Activated T-helper 1 cell treated with anti-CD3 and anti-CD28 coated beads, Interleukin-12 subunit alpha, Interleukin-12 subunit beta, Interleukin-2, Interleukin-4 antibody, amounts not matched to agents 30 ng/mL and 10 ng/mL and 1 ng/mL, durations not matched to agents 14 hours and 24 hours and 36 hours (primary cell): ENCODE measurements around the gene SERHL2. TPM values are rescaled to one million over a fixed set of nuclear protein-coding genes. Genes with fewer than 3 reads are reported as not detected.
"Not testable (repeated sequence)": the region's sequence is repeated elsewhere in the genome, so short reads cannot be mapped to it uniquely, and the experiment has no call there.

Experiments used
- DNase-seq: peaks from one replicate; pipeline ENCODE4 v3.0.0; 2021; ENCODE audit warnings: low spot score
- H3K27ac Mint-ChIP-seq: one replicate; pipeline ENCODE4 v1.8.0; 2021; ENCODE audit warnings: mild to moderate bottlenecking, mixed read lengths
- H3K27me3 Mint-ChIP-seq: one replicate; pipeline ENCODE4 v1.8.0; 2022; ENCODE audit warnings: mild to moderate bottlenecking, moderate library complexity, mixed read lengths; ENCODE audit not compliant: insufficient read depth
- H3K36me3 Mint-ChIP-seq: one replicate; pipeline ENCODE4 v1.8.0; 2021; ENCODE audit warnings: low read depth, mixed read lengths
- H3K4me1 Mint-ChIP-seq: one replicate; pipeline ENCODE4 v1.8.0; 2021; ENCODE audit warnings: low read depth, mixed read lengths
- H3K4me3 Mint-ChIP-seq: one replicate; pipeline ENCODE4 v1.8.0; 2021; ENCODE audit warnings: mild to moderate bottlenecking, moderate library complexity, mixed read lengths
- H3K9me3 Mint-ChIP-seq: one replicate; pipeline ENCODE4 v1.8.0; 2021; ENCODE audit warnings: mixed read lengths
- intact Hi-C: fragments of 100-400 bp; cut with micrococcal nuclease; formaldehyde crosslinking; loops from one replicate; pipeline ENCODE4 v1.15.1; 2024
- total RNA-seq: library from RNA; stranded (reverse); gene quantifications from 2 replicates; pipeline ENCODE4 v1.2.3, GENCODE V29; 2022

SERHL2 gene
- total RNA-seq, 1 donor from 2014 or later, result 2.1 TPM

GRCh38 chr22:42608136-42608822 lies 54.5 kb downstream of the SERHL2 start:
- peak overlapping the region; percentile 23 for H3K27ac Mint-ChIP-seq
- peaks cover 29% of the 10 kb centered on the region for H3K36me3 Mint-ChIP-seq
- peaks cover 26% of the 10 kb centered on the region for H3K4me1 Mint-ChIP-seq
- no peak overlapping the region for H3K4me3 Mint-ChIP-seq
- H3K9me3 Mint-ChIP-seq, result no peaks in the 10 kb centered on the region
- intact Hi-C loops, result no loop called here
- H3K27me3 Mint-ChIP-seq, result no peaks in the 10 kb centered on the region
- DNase-seq, result no peak

DNA sequence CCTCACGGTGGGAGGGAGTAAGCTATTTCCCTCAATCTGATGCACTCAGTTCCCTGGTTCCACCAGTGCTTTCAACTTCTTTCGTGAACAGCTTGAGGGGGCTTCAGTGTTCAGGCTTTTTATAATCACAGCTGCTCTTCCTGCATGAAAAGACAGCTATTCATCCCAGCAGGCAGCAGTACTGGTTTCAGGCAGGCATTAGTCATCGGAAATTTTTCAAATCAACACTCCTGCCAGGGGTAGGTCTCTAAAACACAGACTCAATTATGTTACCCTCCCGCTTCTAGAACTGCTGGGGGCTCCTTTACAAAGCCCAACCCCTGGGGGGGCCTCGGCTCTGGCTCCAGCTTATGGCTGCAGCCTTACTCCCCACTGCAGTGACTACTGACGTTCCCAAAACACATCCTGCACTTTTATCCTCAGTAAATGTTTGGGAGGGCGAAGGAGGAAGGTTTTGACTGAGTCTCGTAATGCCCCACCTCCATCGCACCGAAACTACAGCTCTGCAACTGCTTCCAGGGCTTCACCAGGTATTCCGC lies 55.1 kb downstream of the SERHL2 start:
- DNase-seq, result no peak
- no peaks in the 10 kb centered on the region for H3K9me3 Mint-ChIP-seq
- intact Hi-C loops, result no loop called here
- H3K4me1 Mint-ChIP-seq, result peaks cover 27% of the 10 kb centered on the region
- no peak overlapping the region for H3K4me3 Mint-ChIP-seq
- no peaks in the 10 kb centered on the region for H3K27me3 Mint-ChIP-seq
- H3K27ac Mint-ChIP-seq, result peak overlapping the region; percentile 23
- H3K36me3 Mint-ChIP-seq, result peaks cover 31% of the 10 kb centered on the region

DNA sequence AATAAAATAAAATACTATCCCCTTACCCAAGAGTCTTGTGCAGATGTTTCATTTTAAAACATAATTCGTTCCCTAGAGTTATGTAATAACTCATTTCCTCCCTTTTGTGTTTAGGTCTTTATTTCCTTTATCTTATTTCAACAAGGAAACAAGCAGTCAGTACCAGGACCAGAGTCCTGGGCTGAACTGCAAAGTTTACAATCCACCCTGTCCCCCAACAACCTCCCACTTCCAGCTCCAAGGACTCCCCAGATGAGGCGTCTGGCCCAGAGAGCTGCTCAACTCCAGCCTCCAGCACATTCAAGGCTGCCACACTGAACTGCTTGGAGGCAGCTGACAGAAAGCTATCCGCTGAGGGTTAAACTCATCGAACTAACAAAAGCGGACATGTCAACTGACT lies 56.4 kb downstream of the SERHL2 start:
- H3K4me3 Mint-ChIP-seq, result no peak overlapping the region
- H3K9me3 Mint-ChIP-seq, result no peaks in the 10 kb centered on the region
- H3K36me3 Mint-ChIP-seq, result peaks cover 28% of the 10 kb centered on the region
- peaks cover 30% of the 10 kb centered on the region for H3K4me1 Mint-ChIP-seq
- no peaks in the 10 kb centered on the region for H3K27me3 Mint-ChIP-seq
- DNase-seq, result no peak
- H3K27ac Mint-ChIP-seq, result no peak overlapping the region
- intact Hi-C loops, result loop anchor here (5.0 kb wide), 1 partner anchor 108 kb away; no protein-coding TSS in a partner anchor

- H3K27ac Mint-ChIP-seq, result no peak overlapping the region
- H3K4me1 Mint-ChIP-seq, result peaks cover 38% of the 10 kb centered on the region
- H3K9me3 Mint-ChIP-seq, result no peaks in the 10 kb centered on the region
- H3K36me3 Mint-ChIP-seq, result peaks cover 26% of the 10 kb centered on the region
- intact Hi-C loops, result loop anchor here (5.0 kb wide), 1 partner anchor 109 kb away; no protein-coding TSS in a partner anchor
- H3K27me3 Mint-ChIP-seq, result no peaks in the 10 kb centered on the region
- no peak for DNase-seq
- peak overlapping the region; percentile 20 for H3K4me3 Mint-ChIP-seq
These were observed 57.3 kb downstream of the SERHL2 start for GRCh38 chr22:42611051-42611450.

GRCh38 chr22:42612336-42612735 lies 58.6 kb downstream of the SERHL2 start:
- peaks cover 38% of the 10 kb centered on the region for H3K4me1 Mint-ChIP-seq
- H3K9me3 Mint-ChIP-seq, result no peaks in the 10 kb centered on the region
- H3K4me3 Mint-ChIP-seq, result peak overlapping the region; percentile 3
- H3K27ac Mint-ChIP-seq, result peak overlapping the region; percentile 42
- peaks cover 24% of the 10 kb centered on the region for H3K36me3 Mint-ChIP-seq
- no peak for DNase-seq
- no peaks in the 10 kb centered on the region for H3K27me3 Mint-ChIP-seq
- intact Hi-C loops, result loop anchor here (5.0 kb wide), 1 partner anchor 110 kb away; no protein-coding TSS in a partner anchor

GRCh38 chr22:42613872-42614301 lies 60.1 kb downstream of the SERHL2 start:
- H3K4me1 Mint-ChIP-seq, result peaks cover 33% of the 10 kb centered on the region
- H3K27me3 Mint-ChIP-seq, result no peaks in the 10 kb centered on the region
- DNase-seq, result no peak
- H3K9me3 Mint-ChIP-seq, result no peaks in the 10 kb centered on the region
- intact Hi-C loops, result loop anchor here (2.0 to 5.0 kb wide), 3 partner anchors 112 to 543 kb away; partner anchors contain the start of genes NAGA and TTLL1
- peaks cover 24% of the 10 kb centered on the region for H3K36me3 Mint-ChIP-seq
- H3K4me3 Mint-ChIP-seq, result peak overlapping the region; percentile 92
- peak overlapping the region; percentile 97 for H3K27ac Mint-ChIP-seq

DNA sequence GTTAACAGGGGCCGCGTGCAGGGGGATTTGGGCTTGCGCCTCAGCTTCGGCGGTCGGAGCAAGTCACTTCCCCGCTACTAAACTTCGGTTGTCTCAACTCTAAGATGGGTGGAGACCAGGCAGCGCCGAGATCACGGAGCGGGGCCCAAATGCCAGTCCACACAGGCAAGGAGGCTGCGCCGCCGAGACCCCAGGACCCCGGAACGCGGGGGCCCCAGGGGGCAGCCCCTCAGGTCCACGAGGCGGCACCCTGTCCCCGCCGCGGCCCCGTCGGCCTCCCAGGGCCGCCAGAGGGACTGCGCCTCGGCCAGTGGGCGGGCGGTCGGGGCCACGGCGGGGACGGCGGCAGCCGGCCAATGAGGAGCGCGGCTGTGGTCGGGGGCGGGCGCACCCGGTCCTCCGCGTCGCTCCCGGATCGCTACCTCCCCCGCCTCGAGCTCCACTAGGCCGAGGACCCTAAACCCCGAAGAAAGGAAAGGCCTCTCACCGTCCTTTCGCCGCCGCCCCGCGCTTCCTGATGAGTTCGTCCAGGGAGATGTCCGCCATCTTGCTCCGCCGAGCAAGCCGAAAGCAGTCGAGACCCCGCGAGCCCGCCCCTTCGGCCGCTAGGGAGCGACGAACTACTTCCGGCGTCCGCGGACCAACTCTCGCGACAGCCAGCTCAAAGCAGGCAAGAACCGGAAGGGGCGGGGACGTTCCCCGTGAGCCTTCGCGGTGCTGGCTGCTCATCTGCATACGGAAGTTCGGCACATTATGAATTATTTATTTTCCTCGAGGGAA lies 60.7 kb downstream of the SERHL2 start, which contains the start of gene POLDIP3:
POLDIP3 (minus strand) TSS at position 572 of the 780 bp plus-strand sequence; CDS start at position 546, 26 bp downstream.
- H3K4me3 Mint-ChIP-seq, result peak within 1 kb of the TSS; percentile 92
- peaks cover 33% of the 10 kb centered on the region for H3K4me1 Mint-ChIP-seq
- no peaks in the 10 kb centered on the region for H3K27me3 Mint-ChIP-seq
- intact Hi-C loops, result loop anchor here (1.0 to 5.0 kb wide), 8 partner anchors 32 to 544 kb away; partner anchors contain the start of genes CYB5R3, NAGA, NDUFA6 and PACSIN2
- peak; percentile 98 for DNase-seq
- no peaks in the 10 kb centered on the region for H3K9me3 Mint-ChIP-seq
- H3K27ac Mint-ChIP-seq, result peak within 1 kb of the TSS; percentile 98
- H3K36me3 Mint-ChIP-seq, result peaks cover 22% of the 10 kb centered on the region

- H3K36me3 Mint-ChIP-seq, result peaks cover 19% of the 10 kb centered on the region
These were observed 61.5 kb downstream of the SERHL2 start for GRCh38 chr22:42615092-42615859.

GRCh38 chr22:42615860-42616175 lies 62.1 kb downstream of the SERHL2 start:
- Mint-ChIP-seq H3K4me1 (peaks cover 26% of the 10 kb centered on the region), H3K4me3 (peak overlapping the region; percentile 92), H3K27ac (peak overlapping the region; percentile 98), H3K36me3 (peaks cover 19% of the 10 kb centered on the region)
- H3K9me3 Mint-ChIP-seq, H3K27me3 Mint-ChIP-seq, DNase-seq: not testable (repeated sequence)
- intact Hi-C loops, result loop anchor here (1.0 to 2.0 kb wide), 7 partner anchors 33 to 545 kb away; partner anchors contain the start of genes CYB5R3, NAGA, NDUFA6 and PACSIN2

More at GRCh38 chr22:42615092-42615859, 61.5 kb downstream of the SERHL2 start:
- H3K27ac Mint-ChIP-seq, result peak overlapping the region; percentile 98
- peak overlapping the region; percentile 92 for H3K4me3 Mint-ChIP-seq
- H3K27me3 Mint-ChIP-seq, result no peaks in the 10 kb centered on the region
- no peaks in the 10 kb centered on the region for H3K9me3 Mint-ChIP-seq
- peaks cover 30% of the 10 kb centered on the region for H3K4me1 Mint-ChIP-seq
- intact Hi-C loops, result loop anchor here (1.0 to 2.0 kb wide), 7 partner anchors 33 to 544 kb away; partner anchors contain the start of genes CYB5R3, NAGA, NDUFA6 and PACSIN2
- DNase-seq, result peak; percentile 89

GRCh38 chr22:42617155-42617983 lies 63.6 kb downstream of the SERHL2 start:
- Mint-ChIP-seq H3K27ac (peak overlapping the region; percentile 43), H3K4me1 (peaks cover 26% of the 10 kb centered on the region), H3K9me3 (no peaks in the 10 kb centered on the region), H3K4me3 (no peak overlapping the region), H3K36me3 (peaks cover 13% of the 10 kb centered on the region), H3K27me3 (no peaks in the 10 kb centered on the region)
- intact Hi-C loops, result no loop called here
- no peak for DNase-seq

GRCh38 chr22:42619261-42620063 lies 65.7 kb downstream of the SERHL2 start:
- Mint-ChIP-seq H3K36me3 (peaks cover 4% of the 10 kb centered on the region), H3K27me3 (no peaks in the 10 kb centered on the region), H3K9me3 (no peaks in the 10 kb centered on the region), H3K4me1 (peaks cover 17% of the 10 kb centered on the region), H3K4me3 (no peak overlapping the region), H3K27ac (no peak overlapping the region)
- DNase-seq, result no peak
- intact Hi-C loops, result loop anchor here (5.0 kb wide), 1 partner anchor 43 kb away; no protein-coding TSS in a partner anchor
